GM18498 (cell line): ENCODE results near the gene B3GLCT.
"Not testable (repeated sequence)": the region's sequence is repeated elsewhere in the genome, so short reads cannot be mapped to it uniquely, and the experiment has no call there.

Experiments
- ATAC-seq: cut with Tn5 transposase; IDR thresholded peaks from one replicate; pipeline ENCODE4 v1.9.1; 2021; ENCODE audit warnings: mild to moderate bottlenecking, moderate library complexity; ENCODE audit not compliant: unreplicated experiment

The B3GLCT gene

GRCh38 chr13:31199849-31200636 is at the start of gene B3GLCT:
Gene B3GLCT (plus strand): TSS chr13:31199975. CDS start chr13:31200085, 110 bp downstream.
- peak; percentile 86 for ATAC-seq

- ATAC-seq = no peak
Observed at GRCh38 chr13:31150315-31150985, 49.3 kb upstream of the B3GLCT start.

GRCh38 chr13:31151837-31152236 is 47.9 kb upstream of the B3GLCT start:
- no peak for ATAC-seq

GRCh38 chr13:31154939-31155338 is 44.8 kb upstream of the B3GLCT start:
- ATAC-seq = no peak

- ATAC-seq = no peak
Observed at GRCh38 chr13:31159306-31159705, 40.5 kb upstream of the B3GLCT start.

GRCh38 chr13:31160857-31161556 is 38.8 kb upstream of the B3GLCT start:
- peak; percentile 26 for ATAC-seq

GRCh38 chr13:31161557-31162150 is 38.1 kb upstream of the B3GLCT start, which contains the start of gene HSPH1:
Gene HSPH1 (minus strand): TSS chr13:31161904. CDS start chr13:31161582, 322 bp downstream.
- ATAC-seq = peak; percentile 83

GRCh38 chr13:31162151-31163008 is 37.4 kb upstream of the B3GLCT start:
- peak; percentile 85 for ATAC-seq

GRCh38 chr13:31166591-31166990 is 33.2 kb upstream of the B3GLCT start:
- no peak for ATAC-seq

GRCh38 chr13:31167490-31167889 is 32.3 kb upstream of the B3GLCT start:
- ATAC-seq = peak; percentile 52

- peak; percentile 66 for ATAC-seq
Observed at GRCh38 chr13:31168166-31168565, 31.6 kb upstream of the B3GLCT start.

- ATAC-seq = no peak
Observed at GRCh38 chr13:31168736-31169135, 31.0 kb upstream of the B3GLCT start.

GRCh38 chr13:31172001-31172400 is 27.8 kb upstream of the B3GLCT start:
- no peak for ATAC-seq

- no peak for ATAC-seq
Observed at GRCh38 chr13:31172535-31172934, 27.2 kb upstream of the B3GLCT start.

GRCh38 chr13:31174018-31174417 is 25.8 kb upstream of the B3GLCT start:
- ATAC-seq = no peak

- no peak for ATAC-seq
Observed at GRCh38 chr13:31175847-31176532, 23.8 kb upstream of the B3GLCT start.

- ATAC-seq = not testable (repeated sequence)
Observed at GRCh38 chr13:31177813-31178495, 21.8 kb upstream of the B3GLCT start.

GRCh38 chr13:31179241-31179640 is 20.5 kb upstream of the B3GLCT start:
- no peak for ATAC-seq

GRCh38 chr13:31179754-31180153 is 20.0 kb upstream of the B3GLCT start:
- ATAC-seq = no peak
